Sciatic nerve (tissue), 2 donors: ENCODE measurements around the gene CFP. TPM values are rescaled to one million over a fixed set of nuclear protein-coding genes. Genes with fewer than 3 reads are reported as not detected.
"Not testable (repeated sequence)": the region's sequence is repeated elsewhere in the genome, so short reads cannot be mapped to it uniquely, and the experiment has no call there.

Experiments used
- ATAC-seq: fragments of 200-7000 bp; cut with Tn5 transposase; one replicate; pipeline ENCODE4 v1.9.1; 2020; ENCODE audit warnings: mild to moderate bottlenecking, moderate library complexity
- DNase-seq: peaks from one replicate; pipeline ENCODE4 v3.0.0-alpha.2; 2020; ENCODE audit warnings: low spot score
- intact Hi-C: fragments of 100-400 bp; cut with DNase I; formaldehyde crosslinking; loops from one replicate; pipeline ENCODE4 v1.14.2; 2022
- total RNA-seq: library from RNA; stranded (reverse); fragmentation: NEBNext Ultra II Directional; extraction: Animal tissue kit (Norgen Biotek cat#: 25700); gene quantifications from one replicate; pipeline ENCODE4 v1.2.1, GENCODE V29; 2021
- donor health status: DM: no; HTN: no; CAD: no.
- donor health status: DM: no; HTN: no; CAD: no.

CFP gene
- total RNA-seq, 1 donor from 2014 or later = 7.3 TPM

DNA sequence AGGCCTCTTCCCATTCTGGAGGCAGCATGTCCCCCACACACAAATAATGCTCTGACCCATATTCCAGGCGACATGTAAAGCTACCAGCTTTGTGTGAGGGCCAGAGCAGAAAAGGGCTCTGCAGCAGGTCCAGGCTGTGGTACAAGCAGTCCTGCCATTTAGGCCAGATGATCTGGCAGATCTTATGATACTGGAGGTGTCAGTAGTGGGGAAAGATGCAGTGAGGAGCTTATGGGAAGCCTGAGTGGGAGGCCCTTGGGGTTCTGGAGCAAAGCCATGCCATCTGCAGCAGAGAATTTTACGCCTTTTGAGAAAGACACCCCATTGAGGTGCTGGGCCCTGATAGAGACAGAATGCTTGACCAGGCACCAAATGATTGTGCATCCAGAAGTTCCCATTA is 17.8 kb downstream of the CFP start:
- DNase-seq = no peak
- intact Hi-C loops = no loop called here
- ATAC-seq = no peak

- no peak for ATAC-seq
- intact Hi-C loops = no loop called here
Measured at GRCh38 chrX:47611489-47611888, 18.2 kb downstream of the CFP start.

DNA sequence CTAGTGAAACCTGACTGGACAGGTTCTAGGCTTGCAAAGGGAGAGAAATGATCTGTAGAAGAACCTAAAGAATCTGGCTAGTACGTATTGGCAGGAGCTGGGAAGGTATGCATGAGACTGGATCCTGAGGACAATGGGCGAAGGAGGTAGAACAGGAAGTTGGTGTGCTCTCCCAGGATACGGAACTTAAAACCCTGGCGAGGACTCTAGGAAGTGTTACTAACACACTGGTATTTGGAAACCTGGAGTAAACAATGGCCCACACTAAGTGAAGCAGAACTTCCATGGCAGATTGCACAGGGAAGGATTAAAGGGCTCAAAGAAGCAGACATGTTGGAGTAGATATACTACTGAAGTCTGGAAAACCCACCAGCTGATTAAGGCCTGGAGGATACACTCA is 19.2 kb downstream of the CFP start:
- DNase-seq (no peak), ATAC-seq (no peak)
- intact Hi-C loops = no loop called here

More at GRCh38 chrX:47611489-47611888, 18.2 kb downstream of the CFP start:
- DNase-seq = no peak

GRCh38 chrX:47608130-47608810 is 21.5 kb downstream of the CFP start:
- DNase-seq (no peak), ATAC-seq (no peak)
- intact Hi-C loops = no loop called here

GRCh38 chrX:47607091-47607490 is 22.6 kb downstream of the CFP start:
- ATAC-seq = no peak
- no peak for DNase-seq
- intact Hi-C loops = no loop called here

DNA sequence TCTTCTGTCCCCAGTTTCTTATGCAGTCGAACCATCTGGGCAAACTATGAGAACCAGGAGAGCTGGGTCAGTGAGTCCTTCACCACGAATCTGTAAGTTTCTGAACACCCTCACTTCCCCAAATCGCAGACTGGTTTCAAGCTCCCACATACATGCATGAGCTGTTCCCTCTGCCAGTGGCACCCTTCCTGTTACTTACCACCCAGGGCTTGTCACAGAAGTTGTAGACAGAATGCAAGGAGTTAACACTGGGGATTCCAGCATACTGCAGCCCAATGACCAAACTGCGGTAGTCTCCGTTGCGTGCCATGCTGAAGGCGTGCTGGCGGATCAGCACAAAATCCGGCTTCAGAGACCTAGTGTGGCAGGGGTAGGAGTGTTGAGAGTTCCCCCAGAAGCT is 24.7 kb downstream of the CFP start:
- intact Hi-C loops = no loop called here
- DNase-seq = no peak

GRCh38 chrX:47603125-47603524 is 26.6 kb downstream of the CFP start:
- ATAC-seq, DNase-seq, intact Hi-C loops: not testable (repeated sequence)

More for the DNA sequence above, 24.7 kb downstream of the CFP start:
- no peak for ATAC-seq

- DNase-seq = no peak
- intact Hi-C loops = no loop called here
- ATAC-seq = no peak
Measured at GRCh38 chrX:47597222-47597621, 32.5 kb downstream of the CFP start.

DNA sequence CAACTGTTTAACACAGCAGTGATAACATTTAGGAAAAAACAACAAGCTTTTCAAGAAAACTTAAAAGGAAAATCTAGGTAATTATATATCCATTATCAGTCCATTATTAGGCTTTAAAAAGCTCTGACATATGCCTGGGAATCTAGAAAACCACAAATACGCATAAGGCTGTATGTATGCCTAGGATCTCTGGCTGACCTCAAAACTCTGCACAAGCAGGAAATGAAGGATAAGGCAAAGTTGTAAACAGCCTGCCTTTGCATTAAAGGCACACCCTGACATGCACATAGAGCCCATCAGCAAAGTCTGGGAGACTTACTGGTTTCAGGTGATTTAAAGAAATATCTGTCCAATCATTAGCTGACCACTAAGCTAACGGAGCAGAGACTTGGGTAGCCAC is 33.5 kb downstream of the CFP start:
- intact Hi-C loops = no loop called here
- ATAC-seq (no peak), DNase-seq (no peak)

GRCh38 chrX:47595716-47596251 is 33.9 kb downstream of the CFP start:
- intact Hi-C loops = no loop called here
- peak; percentile 84 for ATAC-seq
- no peak for DNase-seq

- DNase-seq = no peak
- ATAC-seq = no peak
- intact Hi-C loops = no loop called here
Measured at GRCh38 chrX:47593522-47593921, 36.2 kb downstream of the CFP start.

- DNase-seq = no peak
- no peak for ATAC-seq
- intact Hi-C loops = no loop called here
Measured at GRCh38 chrX:47590984-47591383, 38.7 kb downstream of the CFP start.

- DNase-seq (no peak), ATAC-seq (no peak)
- intact Hi-C loops = no loop called here
Measured at GRCh38 chrX:47587906-47588735, 41.6 kb downstream of the CFP start.

DNA sequence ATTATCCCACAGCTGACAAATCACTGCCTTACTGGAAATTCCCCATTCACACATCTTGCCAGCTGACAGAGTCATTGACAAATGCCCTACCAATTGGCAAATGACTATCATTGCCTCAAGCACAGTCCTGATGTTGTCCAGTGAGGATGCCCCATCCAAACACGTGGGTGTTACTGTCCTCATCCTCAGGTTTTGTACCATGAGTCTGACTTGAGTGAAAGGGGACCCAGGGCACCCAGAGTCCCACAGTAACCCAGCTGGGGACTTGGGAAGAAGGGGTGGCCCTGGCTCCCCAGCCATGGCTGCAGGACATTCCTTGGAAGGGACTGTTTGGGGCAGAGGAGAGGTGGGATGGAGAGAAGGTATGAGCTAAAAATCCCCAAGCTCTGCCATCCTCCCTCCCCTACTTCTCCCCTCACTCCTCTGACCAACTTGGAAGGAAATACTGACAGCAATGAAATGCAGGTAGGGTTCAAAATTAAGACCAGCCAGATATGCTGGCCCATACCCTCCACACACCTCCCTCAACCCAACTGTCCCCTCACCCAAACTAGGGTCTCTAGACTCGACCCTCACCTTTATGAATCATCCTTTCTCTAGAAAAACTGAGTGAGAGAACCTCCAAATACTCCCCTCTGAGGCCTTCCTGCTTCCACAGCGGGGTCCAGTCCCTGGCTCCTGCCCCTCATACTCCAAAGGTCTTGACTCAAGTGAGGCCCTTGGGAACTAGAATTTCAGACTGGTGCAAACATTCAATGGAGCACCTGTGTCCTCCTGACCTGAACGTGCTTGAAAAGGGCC is 42.4 kb downstream of the CFP start:
- intact Hi-C loops = no loop called here
- DNase-seq (no peak), ATAC-seq (no peak)

DNA sequence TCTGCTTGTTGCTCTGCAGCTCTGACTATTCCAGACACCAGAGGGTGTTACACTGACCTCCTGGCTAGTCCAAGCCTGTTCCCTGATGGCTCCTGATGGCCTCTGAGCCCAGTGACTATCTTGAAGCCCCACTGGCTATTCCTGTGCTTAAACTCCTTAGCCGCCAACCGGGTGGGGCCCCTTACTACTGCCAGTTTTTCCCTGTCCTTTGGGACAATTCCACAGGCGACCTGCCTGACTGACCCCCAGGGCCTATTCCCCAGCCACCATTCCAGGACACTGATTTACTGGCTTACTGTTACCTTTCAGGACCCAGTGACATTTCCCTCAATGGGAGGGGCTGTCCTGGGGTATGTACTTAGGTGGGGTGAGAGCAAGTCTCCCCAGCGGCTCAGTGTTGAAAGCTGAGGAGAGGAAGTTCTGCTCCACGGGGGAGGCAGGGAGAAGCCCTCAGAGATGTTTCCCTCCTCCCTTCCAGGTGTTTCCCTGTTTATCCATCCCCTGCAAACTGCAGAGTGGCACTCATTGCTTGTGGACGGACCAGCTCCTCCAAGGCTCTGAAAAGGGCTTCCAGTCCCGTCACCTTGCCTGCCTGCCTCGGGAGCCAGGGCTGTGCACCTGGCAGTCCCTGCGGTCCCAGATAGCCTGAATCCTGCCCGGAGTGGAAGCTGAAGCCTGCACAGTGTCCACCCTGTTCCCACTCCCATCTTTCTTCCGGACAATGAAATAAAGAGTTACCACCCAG is 43.5 kb downstream of the CFP start:
- DNase-seq (no peak), ATAC-seq (no peak)
- intact Hi-C loops = no loop called here

GRCh38 chrX:47585273-47585672 is 44.5 kb downstream of the CFP start:
- no peak for DNase-seq
- intact Hi-C loops = no loop called here

GRCh38 chrX:47584714-47585113 is 45.0 kb downstream of the CFP start:
- intact Hi-C loops = no loop called here
- DNase-seq (no peak), ATAC-seq (no peak)

More at GRCh38 chrX:47585273-47585672, 44.5 kb downstream of the CFP start:
- no peak for ATAC-seq

GRCh38 chrX:47583240-47583861 is 46.4 kb downstream of the CFP start:
- DNase-seq (no peak), ATAC-seq (no peak)
- intact Hi-C loops = no loop called here
